ENCODE results near the gene VAV2. TPM values are rescaled to one million over a fixed set of nuclear protein-coding genes. Genes with fewer than 3 reads are reported as not detected.

The VAV2 gene
- total RNA-seq, 2 donors from 2014 or later, result 3.4 to 6.0 TPM

DNA sequence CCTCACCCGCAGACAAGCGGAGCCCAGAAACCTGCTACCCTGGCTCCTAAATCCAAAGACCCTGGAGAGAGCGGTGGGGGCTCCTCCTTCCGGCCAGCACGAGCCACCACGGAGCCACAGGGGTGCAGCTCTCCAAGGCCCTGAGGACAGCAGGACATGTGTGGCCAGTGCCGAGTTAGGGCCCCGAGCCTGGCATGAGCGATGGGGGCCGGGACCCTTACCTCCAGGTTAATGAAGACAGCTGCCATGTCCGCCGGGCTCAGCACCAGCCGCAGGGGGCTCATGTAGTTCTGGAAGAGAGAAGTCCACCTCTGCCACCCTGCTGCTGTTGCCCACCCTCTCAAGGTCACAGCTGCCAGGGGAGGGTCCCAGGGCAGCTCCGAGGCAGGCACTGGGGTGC lies 185.1 kb downstream of the VAV2 start:
- Histone ChIP-seq H3K36me3 (peaks cover 4% of the 10 kb centered on the region), H3K9me3 (no peaks in the 10 kb centered on the region), H3K4me3 (no peak overlapping the region), H3K27ac (no peak overlapping the region), H3K27me3 (no peaks in the 10 kb centered on the region), H3K4me1 (no peaks in the 10 kb centered on the region)
- no peak for DNase-seq (ENCODE audit: low spot score)
- TF ChIP-seq, protein P1, sequence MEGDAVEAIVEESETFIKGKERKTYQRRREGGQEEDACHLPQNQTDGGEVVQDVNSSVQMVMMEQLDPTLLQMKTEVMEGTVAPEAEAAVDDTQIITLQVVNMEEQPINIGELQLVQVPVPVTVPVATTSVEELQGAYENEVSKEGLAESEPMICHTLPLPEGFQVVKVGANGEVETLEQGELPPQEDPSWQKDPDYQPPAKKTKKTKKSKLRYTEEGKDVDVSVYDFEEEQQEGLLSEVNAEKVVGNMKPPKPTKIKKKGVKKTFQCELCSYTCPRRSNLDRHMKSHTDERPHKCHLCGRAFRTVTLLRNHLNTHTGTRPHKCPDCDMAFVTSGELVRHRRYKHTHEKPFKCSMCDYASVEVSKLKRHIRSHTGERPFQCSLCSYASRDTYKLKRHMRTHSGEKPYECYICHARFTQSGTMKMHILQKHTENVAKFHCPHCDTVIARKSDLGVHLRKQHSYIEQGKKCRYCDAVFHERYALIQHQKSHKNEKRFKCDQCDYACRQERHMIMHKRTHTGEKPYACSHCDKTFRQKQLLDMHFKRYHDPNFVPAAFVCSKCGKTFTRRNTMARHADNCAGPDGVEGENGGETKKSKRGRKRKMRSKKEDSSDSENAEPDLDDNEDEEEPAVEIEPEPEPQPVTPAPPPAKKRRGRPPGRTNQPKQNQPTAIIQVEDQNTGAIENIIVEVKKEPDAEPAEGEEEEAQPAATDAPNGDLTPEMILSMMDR (IDR thresholded peaks at IDR 0.05), result no peak

GRCh38 chr9:133806623-133807010 lies 185.5 kb downstream of the VAV2 start:
- Histone ChIP-seq H3K4me3 (no peak overlapping the region), H3K36me3 (peaks cover 4% of the 10 kb centered on the region), H3K27ac (no peak overlapping the region), H3K4me1 (no peaks in the 10 kb centered on the region), H3K27me3 (no peaks in the 10 kb centered on the region), H3K9me3 (no peaks in the 10 kb centered on the region)
- no peak for DNase-seq (ENCODE audit: low spot score)
- TF ChIP-seq, protein P1 (IDR thresholded peaks at IDR 0.05), result no peak

GRCh38 chr9:133805876-133806622 lies 186.1 kb downstream of the VAV2 start:
- Histone ChIP-seq H3K27ac (no peak overlapping the region), H3K36me3 (peaks cover 4% of the 10 kb centered on the region), H3K9me3 (no peaks in the 10 kb centered on the region), H3K4me3 (no peak overlapping the region), H3K4me1 (no peaks in the 10 kb centered on the region), H3K27me3 (no peaks in the 10 kb centered on the region)
- TF ChIP-seq, protein P1 (IDR thresholded peaks at IDR 0.05), result no peak
- DNase-seq (ENCODE audit: low spot score), result no peak

- H3K9me3 ChIP-seq, result no peaks in the 10 kb centered on the region
- H3K27me3 ChIP-seq, result no peaks in the 10 kb centered on the region
- H3K27ac ChIP-seq, result no peak overlapping the region
- TF ChIP-seq, protein P1 (IDR thresholded peaks at IDR 0.05), result no peak
- no peak for DNase-seq (ENCODE audit: low spot score)
- peaks cover 4% of the 10 kb centered on the region for H3K36me3 ChIP-seq
- H3K4me1 ChIP-seq, result no peaks in the 10 kb centered on the region
- H3K4me3 ChIP-seq, result no peak overlapping the region
Measured at GRCh38 chr9:133804199-133804598, 187.9 kb downstream of the VAV2 start.

DNA sequence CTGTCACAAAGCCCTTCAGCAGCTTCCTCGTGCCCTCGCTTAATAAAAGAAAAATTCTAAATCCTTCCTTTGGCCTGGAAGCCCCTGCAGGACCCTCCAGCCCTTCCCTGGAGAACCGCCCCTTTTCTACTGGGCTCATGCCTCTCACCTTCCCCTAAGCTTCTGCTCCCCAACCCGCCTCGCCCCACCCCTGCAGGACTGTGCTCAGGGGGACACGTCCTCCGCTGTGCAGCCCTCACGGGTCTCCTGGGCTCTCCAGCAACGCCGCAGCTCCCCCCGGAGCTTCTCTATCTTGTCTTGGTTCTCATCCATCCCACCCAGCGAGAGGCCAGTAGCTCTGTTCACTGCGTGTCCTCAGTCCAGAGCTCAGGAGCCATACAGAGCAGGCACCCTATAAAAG lies 188.4 kb downstream of the VAV2 start:
- Histone ChIP-seq H3K4me3 (no peak overlapping the region), H3K36me3 (peaks cover 1% of the 10 kb centered on the region), H3K4me1 (no peaks in the 10 kb centered on the region), H3K27me3 (no peaks in the 10 kb centered on the region), H3K27ac (no peak overlapping the region), H3K9me3 (no peaks in the 10 kb centered on the region)
- TF ChIP-seq, protein P1 (IDR thresholded peaks at IDR 0.05), result no peak
- no peak for DNase-seq (ENCODE audit: low spot score)
